GM19240 (cell line): ENCODE measurements around the gene MEGF6.
"Not testable (repeated sequence)": the region's sequence is repeated elsewhere in the genome, so short reads cannot be mapped to it uniquely, and the experiment has no call there.

Source experiments
- DNase-seq: peaks from one replicate; pipeline ENCODE4 v3.0.0; 2011; ENCODE audit warnings: low spot score; ENCODE audit not compliant: insufficient read length

The MEGF6 gene

DNA sequence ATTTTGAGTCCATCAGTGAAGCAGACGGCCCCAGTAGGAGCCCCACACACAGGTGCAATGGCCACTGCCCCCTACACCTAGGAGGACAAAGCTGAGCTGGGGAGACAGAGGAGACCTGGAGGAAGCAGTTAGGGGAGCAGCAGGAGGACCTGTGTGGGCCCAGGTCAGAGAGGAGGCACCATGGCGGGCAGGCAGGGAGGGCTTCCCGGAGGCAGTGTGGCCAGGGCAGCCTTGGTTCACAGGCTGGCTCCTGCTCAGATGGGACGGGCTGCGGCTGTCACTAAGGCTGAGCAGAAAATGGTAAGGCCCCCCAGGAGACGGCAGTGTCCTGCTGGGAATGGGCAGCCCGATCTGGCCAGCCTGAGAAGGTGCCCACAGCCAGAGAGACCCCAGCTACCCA, 15.4 kb downstream of the MEGF6 start:
- DNase-seq = no peak

DNA sequence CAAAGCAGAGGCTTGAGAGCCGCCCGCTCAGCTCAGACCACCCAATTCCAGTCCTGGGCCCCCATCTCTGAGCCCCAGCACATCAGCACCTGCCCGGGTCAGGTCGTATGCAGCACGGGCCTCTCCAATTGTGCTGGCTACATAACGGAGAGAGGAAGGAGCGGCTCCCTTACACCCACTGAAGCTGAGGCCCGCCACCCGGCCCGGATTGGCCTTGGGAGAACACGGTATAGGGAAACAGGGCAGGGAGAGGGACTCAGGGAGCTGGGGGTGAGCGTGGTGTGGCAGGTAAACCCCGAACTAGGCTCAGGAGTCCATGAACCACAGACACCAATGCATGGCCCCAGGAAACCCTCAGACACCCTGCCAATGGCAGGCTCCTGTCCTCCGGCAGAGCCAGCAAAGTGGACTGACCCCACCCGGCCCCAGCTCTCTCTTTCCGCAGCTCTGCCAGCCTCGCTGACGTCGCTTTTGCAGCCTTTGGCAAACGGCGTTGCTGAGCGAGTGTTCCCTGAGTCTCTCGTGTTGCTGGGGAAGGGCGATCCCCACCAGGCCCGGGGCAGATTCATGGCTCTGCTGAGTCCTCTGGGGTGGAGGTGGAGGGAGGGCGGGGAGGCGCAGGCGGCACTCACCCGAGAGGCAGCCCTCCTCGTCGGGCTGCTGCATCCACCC, 16.5 kb downstream of the MEGF6 start:
- DNase-seq = no peak

DNA sequence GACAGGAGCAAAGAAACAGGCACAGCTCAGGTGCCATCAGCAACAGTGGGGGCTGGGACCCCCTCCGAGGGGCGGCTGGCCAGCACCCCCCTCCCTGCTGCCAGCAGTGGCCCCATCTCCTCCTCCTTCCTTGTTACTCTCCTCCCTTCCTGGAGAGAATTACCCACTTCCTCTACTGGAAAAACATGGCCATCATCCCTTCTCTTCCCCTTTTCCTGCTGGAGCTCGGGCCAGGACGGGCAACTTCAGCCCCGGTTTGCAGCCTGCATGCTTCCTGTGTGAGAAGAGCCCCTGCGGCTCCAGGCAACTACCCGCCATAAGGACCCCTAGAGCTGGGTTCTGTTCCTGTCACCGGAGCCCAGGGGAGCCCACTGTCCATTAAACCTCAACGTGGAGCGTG, 17.6 kb downstream of the MEGF6 start:
- no peak for DNase-seq

DNA sequence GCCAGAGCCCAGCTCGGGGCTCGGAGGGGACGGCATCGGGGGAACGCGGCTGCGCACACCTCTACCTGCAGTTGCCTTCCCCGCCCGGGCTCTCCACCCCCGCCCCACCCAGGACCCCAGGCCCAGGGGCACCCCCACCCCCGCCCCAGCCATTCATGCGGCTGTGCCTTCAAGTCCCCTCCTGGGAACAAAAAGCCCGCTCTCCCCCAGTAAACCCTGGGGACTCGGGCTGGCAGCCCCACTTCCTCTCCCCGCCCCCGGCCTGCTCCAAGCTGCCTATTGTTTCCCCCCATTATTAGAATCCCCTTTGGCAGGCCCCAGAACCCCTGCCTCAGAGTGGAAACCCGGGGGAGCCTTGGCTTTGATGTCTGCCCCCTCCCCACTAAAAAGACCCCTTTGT, 18.0 kb downstream of the MEGF6 start:
- DNase-seq = no peak

DNA sequence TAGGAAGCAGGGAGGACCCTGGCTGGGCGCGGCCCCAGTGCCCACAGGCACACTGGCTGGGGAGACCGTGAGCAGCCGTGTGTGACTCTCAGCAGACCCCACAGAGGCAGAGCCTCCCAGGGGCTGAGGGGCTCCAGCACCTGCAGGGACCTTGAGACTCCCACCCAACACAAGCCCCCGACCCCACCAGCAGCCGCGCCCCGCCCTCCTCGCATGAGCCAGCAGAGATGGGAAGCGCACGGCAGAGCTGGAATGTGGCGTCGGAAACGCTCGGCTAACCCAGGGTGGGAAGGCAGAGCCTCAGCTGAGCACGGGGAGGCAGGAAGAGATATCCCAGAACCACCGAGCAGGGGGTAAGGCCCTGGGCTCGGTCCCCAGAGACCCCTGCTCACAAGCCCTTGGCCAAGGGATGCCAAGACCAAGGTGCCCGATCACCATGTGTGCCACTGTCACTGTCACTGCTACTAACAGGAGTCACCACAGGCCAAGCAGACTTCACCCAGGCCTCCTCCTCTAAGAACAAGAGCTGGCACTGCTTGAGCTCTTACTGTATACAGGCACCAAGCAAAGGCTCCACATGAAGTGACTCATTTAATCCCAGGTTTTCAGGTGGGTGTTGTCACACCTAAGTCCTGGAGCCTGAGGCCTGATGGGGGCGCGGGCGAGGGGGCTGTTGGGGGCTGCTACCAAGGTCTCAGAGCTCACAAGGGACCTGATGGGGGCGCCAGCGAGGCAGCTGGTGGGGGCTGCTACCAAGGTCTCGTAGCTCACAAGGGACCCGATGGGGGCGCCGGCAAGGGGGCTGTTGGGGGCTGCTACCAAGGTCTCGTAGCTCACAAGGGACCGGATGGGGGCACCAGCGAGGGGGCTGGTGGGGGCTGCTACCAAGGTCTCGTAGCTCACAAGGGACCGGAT, 20.1 kb downstream of the MEGF6 start:
- DNase-seq = no peak

DNA sequence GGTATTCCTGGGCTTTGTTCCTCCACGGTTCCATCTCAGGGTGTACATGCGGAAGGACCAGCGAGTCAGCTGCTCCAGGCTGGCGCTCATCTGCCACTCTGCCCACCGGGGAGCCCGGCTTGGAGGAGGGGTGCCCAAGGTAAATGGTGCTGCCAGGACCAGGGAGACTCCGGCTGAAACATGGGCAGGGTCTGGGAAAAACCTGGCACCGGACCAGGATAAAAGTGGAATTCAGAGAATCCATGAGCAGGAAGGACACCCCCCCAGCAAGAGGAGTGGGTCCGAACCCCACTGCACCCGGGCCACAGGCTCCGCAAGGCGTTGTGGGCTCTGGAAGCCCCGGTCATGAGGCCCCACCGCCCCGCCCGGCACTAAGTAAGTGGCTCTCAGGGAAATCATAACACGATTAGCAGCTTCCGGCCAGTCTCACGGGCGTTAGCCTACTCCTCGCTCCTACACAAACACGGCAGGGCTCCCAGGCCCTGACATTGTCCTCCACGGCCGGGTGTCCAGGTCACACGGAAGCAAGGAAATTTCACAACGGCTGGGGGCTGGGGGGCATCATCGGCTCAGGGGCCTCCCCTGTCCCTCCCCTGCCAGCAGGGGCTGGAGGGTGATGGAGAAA, 21.1 kb downstream of the MEGF6 start:
- no peak for DNase-seq

DNA sequence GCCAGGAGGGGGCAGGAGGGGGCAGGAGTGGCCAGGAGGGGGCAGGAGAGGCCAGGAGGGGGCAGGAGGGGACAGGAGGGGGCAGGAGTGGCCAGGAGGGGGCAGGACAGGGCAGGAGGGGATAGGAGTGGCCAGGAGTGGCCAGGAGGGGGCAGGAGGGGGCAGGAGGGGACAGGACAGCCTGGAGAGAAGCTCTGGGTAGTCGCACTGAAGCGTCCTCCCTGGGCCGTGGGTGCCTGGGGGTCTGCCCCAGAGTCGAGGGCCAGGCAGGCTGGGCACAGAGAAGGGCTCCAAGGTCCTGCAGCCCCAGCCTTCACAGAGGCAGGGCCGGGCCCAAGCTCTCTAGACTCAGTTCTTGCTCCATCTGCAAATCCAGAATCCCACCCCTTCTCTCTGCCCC, 22.9 kb downstream of the MEGF6 start:
- DNase-seq = no peak

DNA sequence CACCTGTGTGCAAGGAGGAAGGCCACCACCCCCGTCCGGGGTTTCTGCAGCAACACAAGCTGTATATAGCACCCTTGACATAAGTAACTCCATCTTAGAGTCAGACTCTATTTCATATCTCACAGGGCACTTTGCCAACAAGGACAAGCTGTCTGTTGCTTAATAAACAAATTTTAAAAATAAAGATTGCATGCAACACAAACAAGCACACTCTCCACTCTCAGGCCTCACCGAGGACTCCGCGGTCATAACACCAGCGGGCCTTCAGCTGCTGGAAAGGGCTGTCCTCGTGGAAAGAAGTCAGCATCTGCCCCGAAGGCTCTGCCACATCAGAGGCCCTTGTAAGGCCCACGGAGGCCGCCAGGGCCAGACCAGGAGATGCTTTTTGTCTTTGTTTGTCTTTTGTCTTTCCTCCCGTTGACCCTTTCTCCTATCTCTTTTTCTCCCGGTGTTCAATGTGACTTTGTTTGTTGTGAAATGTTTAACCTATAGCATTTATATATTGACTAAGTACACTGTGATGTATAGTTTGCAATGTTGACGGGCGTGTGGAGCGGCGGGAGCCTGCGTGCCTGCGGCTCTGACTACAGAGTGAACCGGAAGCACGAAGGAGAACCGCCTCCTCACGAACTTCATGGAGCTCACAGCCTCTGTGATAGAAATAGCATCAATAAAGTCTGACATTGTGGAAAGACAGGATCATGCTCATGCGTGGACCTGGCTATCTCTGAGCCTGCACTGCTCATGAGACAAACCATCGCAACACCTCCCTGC, 24.1 kb downstream of the MEGF6 start:
- DNase-seq = no peak

DNA sequence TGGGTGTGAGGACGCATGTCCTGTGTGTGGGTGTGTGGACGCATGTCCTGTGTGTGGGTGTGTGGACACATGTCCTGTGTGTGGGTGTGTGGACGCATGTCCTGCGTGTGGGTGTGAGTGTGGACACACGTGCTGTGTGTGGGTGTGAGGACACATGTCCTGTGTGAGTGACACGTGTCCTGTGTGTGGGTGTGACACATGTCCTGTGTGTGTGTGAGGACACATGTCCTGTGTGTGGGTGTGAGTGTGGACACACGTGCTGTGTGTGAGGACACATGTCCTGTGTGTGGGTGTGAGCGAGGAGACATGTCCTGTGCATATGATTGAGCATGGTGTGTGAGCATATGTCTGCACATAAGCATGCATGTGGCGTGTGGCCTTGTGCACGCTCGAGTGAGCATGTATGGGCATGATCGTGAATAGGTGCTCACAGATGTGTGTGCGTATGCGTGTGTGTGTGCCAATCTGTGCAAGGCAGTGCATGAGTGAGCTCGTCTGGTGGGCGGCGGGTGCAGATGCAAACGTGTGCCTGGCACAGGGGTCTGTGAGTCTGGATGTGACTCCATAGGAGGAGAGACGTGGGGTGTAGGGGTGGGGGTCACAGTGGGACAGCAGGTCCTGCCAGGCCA, 25.3 kb downstream of the MEGF6 start:
- DNase-seq = no peak

DNA sequence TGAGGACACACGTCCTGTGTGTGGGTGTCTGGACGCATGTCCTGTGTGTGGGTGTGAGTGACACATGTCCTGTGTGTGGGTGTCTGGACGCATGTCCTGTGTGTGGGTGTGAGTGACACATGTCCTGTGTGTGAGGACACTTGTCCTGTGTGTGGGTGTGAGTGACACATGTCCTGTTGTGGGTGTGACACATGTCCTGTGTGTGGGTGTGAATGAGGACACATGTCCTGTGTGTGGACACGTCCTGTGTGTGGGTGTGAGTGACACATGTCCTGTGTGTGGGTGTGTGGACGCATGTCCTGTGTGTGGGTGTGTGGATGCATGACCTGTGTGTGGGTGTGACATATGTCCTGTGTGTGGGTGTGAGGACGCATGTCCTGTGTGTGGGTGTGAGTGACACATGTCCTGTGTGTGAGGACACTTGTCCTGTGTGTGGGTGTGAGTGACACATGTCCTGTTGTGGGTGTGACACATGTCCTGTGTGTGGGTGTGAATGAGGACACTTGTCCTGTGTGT, 25.9 kb downstream of the MEGF6 start:
- DNase-seq = not testable (repeated sequence)

DNA sequence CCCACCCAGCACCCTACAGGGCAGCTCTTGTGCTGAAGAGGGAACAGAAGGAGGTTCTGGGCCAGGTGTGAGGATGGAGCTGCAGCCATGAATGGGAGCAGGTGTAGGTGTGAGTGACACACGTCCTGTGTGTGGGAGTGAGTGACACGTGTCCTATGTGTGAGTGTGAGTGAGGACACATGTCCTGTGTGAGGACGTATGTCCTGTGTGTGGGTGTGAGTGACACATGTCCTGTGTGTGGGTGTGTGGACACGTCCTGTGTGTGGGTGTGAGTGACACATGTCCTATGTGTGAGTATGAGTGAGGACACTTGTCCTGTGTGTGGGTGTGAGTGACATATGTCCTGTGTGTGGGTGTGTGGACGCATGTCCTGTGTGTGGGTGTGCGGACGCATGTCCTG, 26.4 kb downstream of the MEGF6 start:
- DNase-seq = no peak

DNA sequence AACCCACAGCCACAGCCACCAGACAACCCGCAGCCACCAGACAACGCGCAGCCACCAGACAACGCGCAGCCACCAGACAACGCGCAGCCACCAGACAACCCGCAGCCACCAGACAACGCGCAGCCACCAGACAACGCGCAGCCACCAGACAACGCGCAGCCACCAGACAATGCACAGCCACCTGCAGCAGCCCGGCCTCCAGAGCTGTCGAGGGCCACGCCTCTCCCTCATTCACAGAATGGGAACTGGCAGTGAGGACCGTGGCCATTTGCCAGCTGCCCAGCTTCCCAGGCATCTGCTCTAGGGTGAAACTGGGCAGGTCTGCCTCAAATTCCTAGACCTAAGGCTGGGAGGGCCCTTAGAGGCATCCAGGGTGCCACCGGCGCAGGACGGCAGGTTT, 27.6 kb downstream of the MEGF6 start:
- not testable (repeated sequence) for DNase-seq

DNA sequence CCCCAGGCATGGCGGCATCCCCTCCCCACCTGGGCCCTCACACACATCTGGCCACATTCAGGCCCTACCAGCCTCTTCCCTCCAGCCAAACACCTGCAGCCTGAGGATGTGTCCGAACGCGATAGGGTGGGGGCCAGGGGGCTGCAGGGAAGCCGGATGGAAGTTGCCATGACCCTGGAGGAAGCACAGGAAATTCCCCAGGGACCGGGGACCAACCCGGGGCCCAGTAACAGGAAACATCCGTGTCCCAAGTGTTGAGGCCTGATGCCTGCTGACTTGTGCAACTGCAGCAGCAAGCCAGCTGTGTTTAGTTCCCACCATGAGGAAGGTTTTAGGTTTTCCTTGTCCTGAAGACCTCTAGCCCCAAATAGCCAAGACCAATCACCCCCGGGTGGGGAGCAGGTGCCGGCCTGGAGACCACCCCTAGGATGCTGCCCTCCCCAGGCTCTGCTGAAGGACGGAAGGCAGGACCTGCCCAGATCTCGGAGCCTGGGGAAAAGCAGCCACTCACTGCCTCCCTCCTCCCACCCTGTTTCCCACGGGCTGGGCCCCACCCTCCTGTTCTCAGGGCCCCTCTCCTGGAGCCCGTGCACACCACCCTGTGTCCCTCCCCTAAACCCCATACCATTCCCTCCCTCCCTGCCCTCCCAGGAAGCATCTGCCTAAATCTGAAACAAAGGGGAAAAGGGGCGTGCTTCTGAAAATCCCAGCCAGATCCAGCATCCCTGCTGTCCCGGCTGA, 29.8 kb downstream of the MEGF6 start:
- no peak for DNase-seq

DNA sequence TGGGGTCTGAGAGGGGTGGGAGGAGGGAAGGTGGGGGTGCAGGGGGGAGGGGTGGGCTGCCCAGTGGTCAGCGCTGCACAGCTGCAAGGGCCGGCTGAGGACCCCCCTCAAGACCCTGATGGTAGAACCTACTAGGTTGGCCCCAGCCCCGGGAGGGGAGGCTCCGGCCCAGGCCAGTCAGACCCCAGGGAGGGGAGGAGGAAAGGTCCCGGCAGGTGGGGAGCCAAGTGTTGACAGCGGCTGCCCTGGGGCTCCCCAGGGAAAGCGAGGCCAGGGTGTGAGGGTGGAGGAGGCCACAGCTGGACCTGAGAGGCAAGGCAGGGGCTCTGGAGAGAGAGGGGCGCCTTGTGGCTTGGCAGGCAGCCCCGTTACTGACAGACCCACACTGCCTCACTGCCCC, 31.1 kb downstream of the MEGF6 start:
- DNase-seq = no peak

DNA sequence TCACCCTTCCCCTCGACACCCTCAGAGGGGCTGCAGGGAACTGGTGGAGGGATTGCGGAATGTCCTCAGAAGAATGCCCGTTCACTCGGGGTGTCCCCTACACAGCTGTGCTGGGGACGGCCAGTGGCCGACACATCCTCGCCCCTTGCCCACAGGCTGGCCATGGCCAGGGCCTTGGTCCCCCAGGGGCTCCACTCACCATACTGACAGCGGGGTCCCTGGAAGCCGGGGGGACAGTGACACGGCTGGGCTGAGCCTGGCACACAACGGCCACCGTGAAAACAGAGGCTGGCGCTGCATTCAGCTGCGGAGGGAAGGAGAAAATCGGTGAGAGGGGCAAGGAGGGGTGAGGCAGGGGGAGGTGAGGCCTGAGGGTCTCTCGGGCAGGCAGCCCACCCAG, 31.7 kb downstream of the MEGF6 start:
- no peak for DNase-seq

DNA sequence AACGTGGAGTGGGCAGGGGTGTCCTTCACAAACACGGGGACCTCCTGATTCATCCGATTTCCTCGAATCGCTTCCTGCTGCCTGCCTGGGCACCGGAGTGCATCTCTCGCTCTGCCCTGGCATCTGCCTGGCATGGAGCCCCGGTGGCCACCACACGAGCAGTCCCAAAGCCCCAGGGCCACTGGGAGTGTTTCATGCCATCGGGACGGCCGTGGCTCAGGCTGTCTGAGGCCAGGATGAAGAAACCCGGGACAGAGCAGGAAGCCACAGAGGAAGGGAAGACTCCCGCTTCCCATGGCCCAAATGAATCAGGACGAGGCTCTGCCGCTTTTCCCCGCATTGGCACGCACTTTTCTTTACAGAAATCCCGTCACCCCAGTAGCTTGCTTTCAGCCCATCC, 32.4 kb downstream of the MEGF6 start:
- no peak for DNase-seq

DNA sequence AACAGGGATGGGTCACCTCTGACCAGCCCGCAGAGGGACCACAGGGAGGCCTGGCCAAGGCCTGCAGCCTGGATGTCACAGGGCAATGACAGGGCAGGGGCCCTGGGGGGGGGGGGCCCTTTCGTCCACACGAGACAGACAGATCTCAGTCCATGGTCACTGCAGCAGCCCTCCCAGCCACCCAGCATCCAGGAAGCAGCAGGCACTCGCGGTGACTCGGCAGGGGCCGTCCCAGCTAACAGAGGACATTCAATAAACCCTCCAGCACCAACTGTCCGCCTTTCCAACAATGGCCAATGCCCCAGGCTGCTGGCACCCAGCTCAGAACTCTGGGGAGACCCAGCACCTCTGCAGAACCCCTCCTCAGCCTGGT, 32.9 kb downstream of the MEGF6 start:
- DNase-seq = no peak

DNA sequence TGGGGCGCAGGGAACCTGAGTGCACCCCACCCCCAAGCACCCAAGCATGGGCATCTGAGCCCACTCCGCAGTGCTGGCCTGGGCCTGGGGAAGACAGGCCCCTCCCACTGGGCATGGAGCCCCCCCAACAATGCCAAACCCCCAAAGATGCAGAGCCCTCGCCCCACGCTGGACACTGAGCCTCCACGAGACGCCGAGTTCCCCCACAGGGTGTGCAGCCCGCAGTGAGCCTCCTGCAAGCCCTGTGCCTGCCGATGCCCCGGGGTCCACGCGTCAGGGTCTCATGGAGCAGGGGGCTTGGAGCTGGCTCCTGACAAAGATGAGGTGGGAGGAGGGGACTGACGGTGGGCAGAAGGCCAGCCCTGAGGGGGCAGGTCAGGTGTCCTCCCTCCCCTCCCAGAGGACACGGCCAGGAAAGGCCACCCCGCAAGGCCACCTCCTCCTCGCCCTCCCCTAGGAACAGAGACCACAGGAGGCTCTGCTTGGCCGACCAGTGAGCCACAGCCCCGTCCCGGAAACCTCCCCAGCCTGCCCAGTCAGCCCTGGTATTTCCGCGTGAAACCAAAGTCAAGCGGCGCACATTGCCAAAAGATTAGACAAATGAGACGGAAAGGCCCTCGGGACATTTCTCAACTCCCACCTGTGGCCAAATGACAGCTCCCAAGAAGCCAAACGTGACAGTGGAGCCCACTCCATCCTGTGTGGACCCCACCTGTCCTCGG, 33.4 kb downstream of the MEGF6 start:
- no peak for DNase-seq

DNA sequence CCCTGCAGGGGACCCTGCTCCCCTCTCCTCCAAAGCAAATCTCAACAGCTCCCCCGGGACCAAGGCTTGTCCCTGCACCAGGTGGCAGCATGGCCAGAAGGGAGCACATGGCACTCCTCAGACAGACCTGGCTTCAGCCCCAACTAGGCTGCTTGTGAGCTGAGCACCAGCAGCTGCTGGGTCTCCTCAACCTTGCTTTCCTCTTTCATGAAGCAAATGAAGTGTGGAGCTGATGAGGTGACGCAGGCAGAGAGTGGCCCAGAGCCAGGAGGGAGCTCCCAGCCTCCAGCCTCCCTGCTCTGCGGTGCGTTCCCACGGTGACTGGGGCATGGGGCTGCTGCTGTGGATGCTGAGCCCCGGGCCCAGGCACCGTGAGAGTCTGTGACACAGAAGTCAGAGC, 34.0 kb downstream of the MEGF6 start:
- no peak for DNase-seq

DNA sequence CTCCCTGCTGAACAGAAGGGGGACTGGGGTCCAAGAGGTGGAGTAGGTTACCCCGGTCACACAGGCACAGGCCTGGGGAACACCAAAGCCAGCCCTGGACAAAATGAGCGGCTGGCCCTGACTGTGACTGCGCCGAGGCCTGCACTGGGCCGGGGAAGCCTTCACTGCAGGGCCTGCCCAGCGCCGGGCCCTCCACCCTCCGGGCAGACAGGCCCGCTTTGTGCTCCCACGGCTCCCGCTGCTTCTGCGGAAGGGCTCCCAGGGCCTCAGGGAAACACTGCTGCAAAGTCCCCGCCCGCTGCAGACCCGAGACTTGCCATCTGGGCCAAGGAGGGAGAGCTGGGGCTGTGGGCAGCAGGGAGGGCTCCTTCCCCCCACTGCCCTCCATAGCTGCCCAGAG, 35.3 kb downstream of the MEGF6 start:
- DNase-seq = no peak
